ENCODE data around the gene TEDC2. TPM values are rescaled to one million over a fixed set of nuclear protein-coding genes. Genes with fewer than 3 reads are reported as not detected.

TEDC2 gene
- total and polyA plus RNA-seq, 9 of the 15 experiments (the other 6 are each of a cell fraction or from before 2014, with no cell fraction given): 0.75 to 57.0 (median 17.6) TPM

DNA sequence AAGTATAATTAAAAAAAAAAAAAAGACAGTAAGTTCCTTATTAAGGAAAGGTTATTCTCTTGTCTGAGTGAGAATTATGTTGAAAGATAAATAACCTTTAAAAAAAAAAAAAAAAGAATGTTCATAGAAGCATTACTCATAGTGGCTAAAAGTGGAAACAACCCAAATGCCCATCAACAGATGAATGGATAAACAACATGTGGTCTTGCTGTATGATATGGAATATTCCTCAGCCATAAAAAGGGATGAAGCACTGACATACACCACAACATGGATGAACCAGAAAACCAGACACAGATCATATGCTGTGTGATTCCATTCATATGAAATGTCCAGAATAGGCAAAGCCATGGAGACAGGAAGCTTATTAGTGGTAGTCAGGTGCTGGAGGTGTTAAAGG lies 39.9 kb upstream of the TEDC2 start (continued):
- TF ChIP-seq, protein P1, sequence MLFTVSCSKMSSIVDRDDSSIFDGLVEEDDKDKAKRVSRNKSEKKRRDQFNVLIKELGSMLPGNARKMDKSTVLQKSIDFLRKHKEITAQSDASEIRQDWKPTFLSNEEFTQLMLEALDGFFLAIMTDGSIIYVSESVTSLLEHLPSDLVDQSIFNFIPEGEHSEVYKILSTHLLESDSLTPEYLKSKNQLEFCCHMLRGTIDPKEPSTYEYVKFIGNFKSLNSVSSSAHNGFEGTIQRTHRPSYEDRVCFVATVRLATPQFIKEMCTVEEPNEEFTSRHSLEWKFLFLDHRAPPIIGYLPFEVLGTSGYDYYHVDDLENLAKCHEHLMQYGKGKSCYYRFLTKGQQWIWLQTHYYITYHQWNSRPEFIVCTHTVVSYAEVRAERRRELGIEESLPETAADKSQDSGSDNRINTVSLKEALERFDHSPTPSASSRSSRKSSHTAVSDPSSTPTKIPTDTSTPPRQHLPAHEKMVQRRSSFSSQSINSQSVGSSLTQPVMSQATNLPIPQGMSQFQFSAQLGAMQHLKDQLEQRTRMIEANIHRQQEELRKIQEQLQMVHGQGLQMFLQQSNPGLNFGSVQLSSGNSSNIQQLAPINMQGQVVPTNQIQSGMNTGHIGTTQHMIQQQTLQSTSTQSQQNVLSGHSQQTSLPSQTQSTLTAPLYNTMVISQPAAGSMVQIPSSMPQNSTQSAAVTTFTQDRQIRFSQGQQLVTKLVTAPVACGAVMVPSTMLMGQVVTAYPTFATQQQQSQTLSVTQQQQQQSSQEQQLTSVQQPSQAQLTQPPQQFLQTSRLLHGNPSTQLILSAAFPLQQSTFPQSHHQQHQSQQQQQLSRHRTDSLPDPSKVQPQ (CRISPR knock-in tag; IDR thresholded peaks at IDR 0.05; ENCODE audit: borderline replicate concordance): no peak
- TF ChIP-seq AFF4 (CRISPR knock-in tag; IDR thresholded peaks at IDR 0.05): no peak

Measured in K562 (cell line).